ENCODE results near the gene ZNF200. TPM values are rescaled to one million over a fixed set of nuclear protein-coding genes. Genes with fewer than 3 reads are reported as not detected.

The ZNF200 gene
- total and polyA plus RNA-seq, 4 donors = 1.8 to 5.3 (median 3.4) TPM

DNA sequence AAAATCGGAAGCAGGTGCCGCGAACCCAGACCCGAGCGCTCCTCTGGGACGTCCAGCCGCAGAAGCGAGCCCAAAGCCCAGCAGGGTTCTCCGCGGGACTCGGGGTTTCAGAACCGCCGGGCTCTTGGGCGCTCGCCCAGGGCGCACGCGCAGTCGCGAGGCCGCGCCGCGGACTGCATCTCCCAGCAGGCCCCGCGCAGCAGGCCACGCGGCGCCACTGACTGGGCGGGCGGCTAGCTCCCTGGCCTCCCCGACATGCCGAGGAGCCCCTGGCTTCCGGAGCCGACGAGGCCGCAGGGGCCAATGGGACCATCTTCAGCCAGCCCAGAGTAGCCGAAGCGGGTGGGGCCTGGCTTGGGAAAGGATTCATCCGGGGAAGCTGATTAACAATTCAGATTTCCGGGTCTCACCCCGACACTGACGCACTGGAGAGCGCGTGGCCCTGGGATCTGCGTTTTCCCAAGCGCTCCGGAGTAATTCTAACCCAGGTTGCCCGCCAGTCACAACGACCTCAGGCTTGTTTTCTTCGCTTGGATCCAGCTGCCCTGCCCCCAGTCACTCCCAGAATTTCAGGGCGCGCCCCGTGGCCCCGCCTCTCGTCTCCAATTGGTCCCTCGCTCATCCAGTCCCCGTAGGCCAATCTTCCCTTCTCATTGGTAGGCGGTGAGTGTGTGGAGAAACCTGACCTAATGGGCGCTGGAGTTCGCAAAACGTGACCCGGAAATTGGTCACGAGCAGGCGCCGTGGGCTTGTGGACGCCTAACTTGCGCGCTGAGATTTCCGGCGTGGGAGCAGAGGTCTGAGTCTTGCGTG lies 48.0 kb upstream of the ZNF200 start, which contains the start of gene ZNF263:
TSS of gene ZNF263 (plus strand) at position 762 of the 813 bp plus-strand sequence. CDS start 328 bp downstream, outside the sequence.
- H3K9me3 ChIP-seq (ENCODE audit: control insufficient read depth in 4 of 4, low read length in 3 of 4) = peaks cover 3 to 13% (median 8%) of the 10 kb centered on the region in 4 donors
- H3K27ac ChIP-seq (ENCODE audit: low read depth in 1 of 2, low read length in 2 of 2) = peak within 1 kb of the TSS; percentile 98
- under 1% methylated on average over 72 of the region's 72 CpGs for WGBS
- peak; percentile 57 to 59 for TF ChIP-seq HNF4A (conservative IDR thresholded peaks at IDR 0.05)
- TF ChIP-seq, protein P1, sequence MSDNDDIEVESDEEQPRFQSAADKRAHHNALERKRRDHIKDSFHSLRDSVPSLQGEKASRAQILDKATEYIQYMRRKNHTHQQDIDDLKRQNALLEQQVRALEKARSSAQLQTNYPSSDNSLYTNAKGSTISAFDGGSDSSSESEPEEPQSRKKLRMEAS (IDR thresholded peaks at IDR 0.05) = peak; percentile 90
- no peak for TF ChIP-seq HNF4G (IDR thresholded peaks at IDR 0.05)
- TF ChIP-seq FOXA2 (IDR thresholded peaks at IDR 0.05) = no peak
- peak; percentile 88 for TF ChIP-seq SP1 (IDR thresholded peaks at IDR 0.05)
- TF ChIP-seq RXRA (IDR thresholded peaks at IDR 0.05) = peak; percentile 63 to 67
- TF ChIP-seq, protein P2, sequence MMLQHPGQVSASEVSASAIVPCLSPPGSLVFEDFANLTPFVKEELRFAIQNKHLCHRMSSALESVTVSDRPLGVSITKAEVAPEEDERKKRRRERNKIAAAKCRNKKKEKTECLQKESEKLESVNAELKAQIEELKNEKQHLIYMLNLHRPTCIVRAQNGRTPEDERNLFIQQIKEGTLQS (IDR thresholded peaks at IDR 0.05) = peak; percentile 37
- peak; percentile 29 to 35 for TF ChIP-seq EGR1 (IDR thresholded peaks at IDR 0.05; ENCODE audit: low read depth in 2 of 2)
- TF ChIP-seq, protein P3, sequence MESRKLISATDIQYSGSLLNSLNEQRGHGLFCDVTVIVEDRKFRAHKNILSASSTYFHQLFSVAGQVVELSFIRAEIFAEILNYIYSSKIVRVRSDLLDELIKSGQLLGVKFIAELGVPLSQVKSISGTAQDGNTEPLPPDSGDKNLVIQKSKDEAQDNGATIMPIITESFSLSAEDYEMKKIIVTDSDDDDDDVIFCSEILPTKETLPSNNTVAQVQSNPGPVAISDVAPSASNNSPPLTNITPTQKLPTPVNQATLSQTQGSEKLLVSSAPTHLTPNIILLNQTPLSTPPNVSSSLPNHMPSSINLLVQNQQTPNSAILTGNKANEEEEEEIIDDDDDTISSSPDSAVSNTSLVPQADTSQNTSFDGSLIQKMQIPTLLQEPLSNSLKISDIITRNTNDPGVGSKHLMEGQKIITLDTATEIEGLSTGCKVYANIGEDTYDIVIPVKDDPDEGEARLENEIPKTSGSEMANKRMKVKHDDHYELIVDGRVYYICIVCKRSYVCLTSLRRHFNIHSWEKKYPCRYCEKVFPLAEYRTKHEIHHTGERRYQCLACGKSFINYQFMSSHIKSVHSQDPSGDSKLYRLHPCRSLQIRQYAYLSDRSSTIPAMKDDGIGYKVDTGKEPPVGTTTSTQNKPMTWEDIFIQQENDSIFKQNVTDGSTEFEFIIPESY (IDR thresholded peaks at IDR 0.05) = peak; percentile 46
- peak; percentile 92 for TF ChIP-seq YY1 (IDR thresholded peaks at IDR 0.05)
- peak; percentile 27 for TF ChIP-seq FOXA1 (IDR thresholded peaks at IDR 0.05)
- peak in 1 of 2 donors; percentile 42 for TF ChIP-seq JUND (IDR thresholded peaks at IDR 0.05)
- TF ChIP-seq, protein P4, sequence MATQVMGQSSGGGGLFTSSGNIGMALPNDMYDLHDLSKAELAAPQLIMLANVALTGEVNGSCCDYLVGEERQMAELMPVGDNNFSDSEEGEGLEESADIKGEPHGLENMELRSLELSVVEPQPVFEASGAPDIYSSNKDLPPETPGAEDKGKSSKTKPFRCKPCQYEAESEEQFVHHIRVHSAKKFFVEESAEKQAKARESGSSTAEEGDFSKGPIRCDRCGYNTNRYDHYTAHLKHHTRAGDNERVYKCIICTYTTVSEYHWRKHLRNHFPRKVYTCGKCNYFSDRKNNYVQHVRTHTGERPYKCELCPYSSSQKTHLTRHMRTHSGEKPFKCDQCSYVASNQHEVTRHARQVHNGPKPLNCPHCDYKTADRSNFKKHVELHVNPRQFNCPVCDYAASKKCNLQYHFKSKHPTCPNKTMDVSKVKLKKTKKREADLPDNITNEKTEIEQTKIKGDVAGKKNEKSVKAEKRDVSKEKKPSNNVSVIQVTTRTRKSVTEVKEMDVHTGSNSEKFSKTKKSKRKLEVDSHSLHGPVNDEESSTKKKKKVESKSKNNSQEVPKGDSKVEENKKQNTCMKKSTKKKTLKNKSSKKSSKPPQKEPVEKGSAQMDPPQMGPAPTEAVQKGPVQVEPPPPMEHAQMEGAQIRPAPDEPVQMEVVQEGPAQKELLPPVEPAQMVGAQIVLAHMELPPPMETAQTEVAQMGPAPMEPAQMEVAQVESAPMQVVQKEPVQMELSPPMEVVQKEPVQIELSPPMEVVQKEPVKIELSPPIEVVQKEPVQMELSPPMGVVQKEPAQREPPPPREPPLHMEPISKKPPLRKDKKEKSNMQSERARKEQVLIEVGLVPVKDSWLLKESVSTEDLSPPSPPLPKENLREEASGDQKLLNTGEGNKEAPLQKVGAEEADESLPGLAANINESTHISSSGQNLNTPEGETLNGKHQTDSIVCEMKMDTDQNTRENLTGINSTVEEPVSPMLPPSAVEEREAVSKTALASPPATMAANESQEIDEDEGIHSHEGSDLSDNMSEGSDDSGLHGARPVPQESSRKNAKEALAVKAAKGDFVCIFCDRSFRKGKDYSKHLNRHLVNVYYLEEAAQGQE (IDR thresholded peaks at IDR 0.05) = peak; percentile 34
- TF ChIP-seq TAF1 (conservative IDR thresholded peaks at IDR 0.05) = no peak
- TF ChIP-seq NR2F2 (IDR thresholded peaks at IDR 0.05) = peak; percentile 99
- TF ChIP-seq GABPA (IDR thresholded peaks at IDR 0.05 in 1 of 2, conservative IDR thresholded peaks at IDR 0.05 in 1 of 2) = peak; percentile 80 to 94
- TF ChIP-seq RAD21 (IDR thresholded peaks at IDR 0.05) = peak in 1 of 2 donors; percentile 33
- TF ChIP-seq, protein P5, sequence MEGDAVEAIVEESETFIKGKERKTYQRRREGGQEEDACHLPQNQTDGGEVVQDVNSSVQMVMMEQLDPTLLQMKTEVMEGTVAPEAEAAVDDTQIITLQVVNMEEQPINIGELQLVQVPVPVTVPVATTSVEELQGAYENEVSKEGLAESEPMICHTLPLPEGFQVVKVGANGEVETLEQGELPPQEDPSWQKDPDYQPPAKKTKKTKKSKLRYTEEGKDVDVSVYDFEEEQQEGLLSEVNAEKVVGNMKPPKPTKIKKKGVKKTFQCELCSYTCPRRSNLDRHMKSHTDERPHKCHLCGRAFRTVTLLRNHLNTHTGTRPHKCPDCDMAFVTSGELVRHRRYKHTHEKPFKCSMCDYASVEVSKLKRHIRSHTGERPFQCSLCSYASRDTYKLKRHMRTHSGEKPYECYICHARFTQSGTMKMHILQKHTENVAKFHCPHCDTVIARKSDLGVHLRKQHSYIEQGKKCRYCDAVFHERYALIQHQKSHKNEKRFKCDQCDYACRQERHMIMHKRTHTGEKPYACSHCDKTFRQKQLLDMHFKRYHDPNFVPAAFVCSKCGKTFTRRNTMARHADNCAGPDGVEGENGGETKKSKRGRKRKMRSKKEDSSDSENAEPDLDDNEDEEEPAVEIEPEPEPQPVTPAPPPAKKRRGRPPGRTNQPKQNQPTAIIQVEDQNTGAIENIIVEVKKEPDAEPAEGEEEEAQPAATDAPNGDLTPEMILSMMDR (IDR thresholded peaks at IDR 0.05; ENCODE audit: low read depth, low read length, missing input control) = no peak
- DNase-seq (ENCODE audit: low spot score) = peak; percentile 95
- H3K27me3 ChIP-seq (ENCODE audit: control insufficient read depth in 4 of 4, insufficient read depth in 4 of 4, low read length in 3 of 4) = no peaks in the 10 kb centered on the region
- H3K4me1 ChIP-seq (ENCODE audit: control insufficient read depth in 4 of 4, insufficient read depth in 4 of 4, low read length in 3 of 4) = peaks cover 4 to 21% (median 19%) of the 10 kb centered on the region in 4 donors
- peaks cover 8 to 23% (median 20%) of the 10 kb centered on the region in 4 donors for H3K36me3 ChIP-seq (ENCODE audit: control insufficient read depth in 4 of 4, insufficient read depth in 3 of 4, low read depth in 1 of 4, low read length in 3 of 4)
- H3K9ac ChIP-seq (ENCODE audit: low read depth in 1 of 2, low read length in 2 of 2) = peak within 1 kb of the TSS; percentile 70 to 91
- peak within 1 kb of the TSS; percentile 84 to 93 (median 85) for H3K4me3 ChIP-seq (ENCODE audit: low read depth in 1 of 3, low read length in 3 of 3)
